ENCODE measurements around the gene TBC1D2.
A peak's percentile ranks its signal among the peaks of the same experiment; 100 is the strongest.
"Not testable (repeated sequence)": the region's sequence is repeated elsewhere in the genome, so short reads cannot be mapped to it uniquely, and the experiment has no call there.

Gene TBC1D2

DNA sequence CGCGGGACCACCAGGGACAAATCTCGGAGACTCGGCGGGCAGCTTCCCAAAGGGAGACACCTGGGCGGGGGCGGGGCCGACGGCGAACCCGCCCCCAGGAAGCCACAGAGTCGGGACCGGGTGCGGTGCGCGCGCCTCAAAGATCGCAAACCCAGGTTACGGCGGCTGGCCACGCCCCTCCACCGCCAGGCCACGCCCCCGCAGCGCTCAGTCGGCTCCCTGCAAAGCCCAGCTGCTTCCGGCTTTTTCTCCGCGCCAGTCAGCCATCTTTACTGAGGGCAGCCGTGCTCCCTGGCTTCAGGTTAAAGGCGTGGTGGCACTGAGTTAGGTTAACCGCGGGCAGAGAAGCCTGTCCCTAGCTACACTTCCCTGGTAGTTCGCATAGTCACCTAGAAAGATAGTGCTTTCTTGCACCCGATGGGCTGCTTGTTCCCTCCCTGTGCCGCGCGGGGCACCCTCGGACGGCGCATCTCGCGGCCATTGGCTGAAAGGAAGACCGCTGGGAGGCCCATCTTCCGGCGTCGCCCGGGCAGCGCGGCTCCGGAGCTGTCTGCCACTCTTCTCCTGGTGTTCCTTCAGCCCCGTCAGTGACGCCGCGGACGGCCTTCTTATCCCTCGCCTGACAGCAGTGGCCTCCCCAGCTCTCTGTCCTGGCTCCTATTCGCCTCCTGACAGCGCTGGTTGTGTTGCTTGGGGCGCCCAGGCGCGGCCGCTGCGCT lies at the start of gene TBC1D2:
Gene TBC1D2, minus strand, starts transcription at position 72 of the 719 bp plus-strand sequence. CDS start 108 bp downstream, outside the sequence.
- peak; percentile 89 to 90 for DNase-seq

DNA sequence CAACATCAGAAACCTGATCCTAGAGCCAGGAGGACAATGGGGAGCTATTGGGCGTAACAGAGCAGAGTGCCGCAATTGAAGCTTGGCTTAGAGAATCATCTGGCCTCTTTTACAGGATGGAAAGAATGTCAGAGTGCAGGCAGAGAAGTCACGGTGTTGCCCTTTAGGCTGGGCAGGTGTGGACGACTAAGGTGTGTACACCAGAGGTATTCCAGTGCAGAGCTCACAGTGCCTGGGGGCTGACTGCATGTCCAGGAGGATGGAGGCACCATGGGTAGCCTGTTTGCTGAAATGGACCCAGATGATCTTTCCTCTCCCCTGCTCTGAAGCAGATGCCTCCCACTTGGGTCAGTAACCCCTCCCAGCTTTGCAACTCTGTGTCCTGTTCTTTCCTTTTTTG lies 48.9 kb upstream of the TBC1D2 start:
- DNase-seq, result no peak

GRCh38 chr9:98303633-98304125 lies 48.2 kb upstream of the TBC1D2 start:
- DNase-seq, result no peak

DNA sequence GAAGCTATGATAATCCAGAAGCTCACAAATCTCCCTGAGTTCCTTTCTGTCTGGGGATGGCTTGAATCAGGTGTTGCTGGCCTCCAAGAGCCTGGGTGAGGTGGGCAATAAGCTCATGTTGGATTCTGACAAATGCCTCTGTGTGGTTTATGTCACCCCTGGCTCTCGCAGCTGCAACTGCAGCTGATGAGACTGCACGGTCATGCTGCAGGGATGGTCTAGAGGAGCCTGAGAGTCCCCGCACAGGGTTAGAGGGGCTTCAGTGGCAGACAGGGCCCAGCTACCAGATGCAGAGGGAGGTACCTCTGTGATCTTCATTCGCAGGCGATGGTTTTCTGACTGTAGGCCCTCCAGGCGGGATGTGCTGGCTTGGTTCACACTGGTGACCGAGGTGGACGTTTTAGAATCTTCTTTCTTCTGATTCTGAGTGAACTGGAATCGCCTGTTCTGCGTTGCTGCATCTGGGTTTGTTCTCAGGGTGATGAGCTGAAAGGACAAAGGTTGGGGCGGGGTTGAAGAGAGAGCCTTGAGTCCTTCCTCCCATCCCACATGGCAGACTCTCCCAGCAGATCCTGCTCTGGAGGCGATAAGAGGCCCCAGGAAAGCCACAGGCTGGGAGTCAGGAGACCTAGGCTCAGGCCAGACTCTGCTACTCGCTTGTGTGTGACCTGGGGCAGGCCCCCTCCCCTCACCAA lies 47.6 kb upstream of the TBC1D2 start:
- no peak for DNase-seq

DNA sequence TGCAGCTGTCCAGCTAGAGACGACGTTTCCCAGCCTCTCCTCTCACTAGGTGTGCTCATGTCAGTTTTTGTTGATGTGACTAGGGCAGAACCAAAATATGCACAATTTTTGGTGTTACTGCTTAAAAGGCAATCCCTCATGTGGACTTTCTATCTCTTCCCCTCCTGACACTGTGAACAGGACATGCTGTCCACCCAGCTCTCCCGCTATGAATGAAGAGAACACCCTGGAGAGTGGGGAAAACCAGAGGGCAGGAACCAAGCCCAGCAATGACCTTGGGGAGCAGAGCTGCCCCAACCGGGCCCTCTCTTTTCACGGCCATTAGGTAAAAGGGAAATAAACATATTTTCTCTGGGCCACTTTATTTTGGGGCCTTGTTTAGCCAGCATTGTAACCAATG lies 46.7 kb upstream of the TBC1D2 start:
- no peak for DNase-seq

DNA sequence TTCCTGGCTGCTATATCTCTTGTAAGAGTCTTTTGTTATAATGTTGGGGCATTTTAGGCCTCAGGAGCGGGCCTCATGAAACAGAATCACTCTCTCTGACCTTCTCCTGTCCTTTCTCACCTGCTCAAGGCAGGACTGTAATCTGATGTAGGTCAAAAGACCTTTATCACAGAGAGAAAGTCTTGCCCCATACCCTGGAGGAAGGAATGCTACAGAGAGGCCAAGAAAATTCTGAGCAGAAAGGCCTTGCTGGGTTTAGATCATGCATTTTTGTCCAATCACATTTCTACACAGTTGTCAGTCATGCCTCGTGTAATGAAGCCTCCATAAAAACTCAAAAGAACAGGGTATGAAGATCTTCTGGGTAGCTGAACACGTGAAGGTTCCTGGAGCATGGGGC lies 45.2 kb upstream of the TBC1D2 start:
- DNase-seq, result no peak

DNA sequence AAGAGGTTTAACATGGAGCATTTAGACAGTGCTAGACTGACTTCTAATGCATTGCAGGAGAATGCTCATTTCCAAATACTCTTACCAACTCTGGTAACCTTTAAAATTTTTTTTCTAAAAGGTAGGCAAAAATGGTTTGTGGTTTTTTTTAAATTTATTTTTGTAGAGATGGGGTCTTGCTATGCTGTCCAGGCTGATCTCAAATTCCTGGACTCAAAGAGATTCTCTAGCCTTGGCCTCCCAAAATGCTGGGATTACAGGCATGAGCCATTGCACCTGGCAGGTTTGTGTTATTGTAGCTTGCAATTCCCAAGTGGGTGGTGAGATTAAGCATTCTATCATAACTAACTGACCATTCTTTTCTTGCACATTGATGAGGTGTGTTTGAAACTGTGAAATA lies 43.0 kb upstream of the TBC1D2 start:
- no peak for DNase-seq

- DNase-seq, result no peak
These were observed 40.4 kb upstream of the TBC1D2 start for GRCh38 chr9:98295824-98296223.

DNA sequence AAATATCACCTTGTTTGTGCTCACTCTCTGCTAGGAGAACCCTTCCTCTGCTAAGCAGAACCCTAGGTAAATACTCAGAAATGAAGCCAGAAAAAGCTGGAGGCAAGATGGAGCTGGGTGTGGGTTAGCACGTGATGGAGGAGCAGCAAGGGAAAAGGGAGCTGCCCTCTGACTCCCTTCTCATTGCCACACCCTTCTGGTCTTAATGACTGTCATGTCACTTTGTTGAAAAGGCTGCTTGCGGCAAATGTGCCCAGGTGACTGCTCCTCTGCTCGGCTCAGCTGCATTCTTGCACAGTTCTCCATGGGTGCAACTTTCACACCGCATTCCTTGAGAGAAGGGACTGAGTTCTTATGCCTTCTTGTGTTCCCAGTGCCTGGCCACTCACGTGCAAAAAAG lies 36.4 kb upstream of the TBC1D2 start:
- DNase-seq, result no peak

GRCh38 chr9:98290411-98290810 lies 35.0 kb upstream of the TBC1D2 start:
- no peak for DNase-seq

GRCh38 chr9:98289614-98290201 lies 34.3 kb upstream of the TBC1D2 start:
- DNase-seq, result no peak

DNA sequence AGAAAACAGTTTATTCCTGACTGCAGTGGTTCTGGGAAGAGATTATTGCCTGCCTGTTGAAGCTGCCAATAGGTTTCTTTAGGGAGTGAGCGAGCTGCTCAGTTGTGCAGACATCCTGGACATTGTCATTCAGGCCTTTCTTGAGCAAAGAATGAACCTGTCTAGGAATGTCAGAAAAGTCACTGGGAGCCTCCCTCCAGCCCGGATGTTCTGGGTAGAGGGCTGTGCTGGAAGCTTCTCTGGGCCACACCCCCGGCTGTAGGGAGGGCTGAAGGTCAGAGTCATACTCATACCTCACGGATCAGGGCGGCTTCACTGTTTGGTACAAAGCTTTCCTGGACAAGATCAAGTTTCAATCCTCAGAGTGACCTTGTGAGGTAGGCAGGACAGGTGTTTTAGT lies 33.4 kb upstream of the TBC1D2 start:
- DNase-seq, result no peak

GRCh38 chr9:98287384-98287783 lies 31.9 kb upstream of the TBC1D2 start:
- DNase-seq, result no peak

DNA sequence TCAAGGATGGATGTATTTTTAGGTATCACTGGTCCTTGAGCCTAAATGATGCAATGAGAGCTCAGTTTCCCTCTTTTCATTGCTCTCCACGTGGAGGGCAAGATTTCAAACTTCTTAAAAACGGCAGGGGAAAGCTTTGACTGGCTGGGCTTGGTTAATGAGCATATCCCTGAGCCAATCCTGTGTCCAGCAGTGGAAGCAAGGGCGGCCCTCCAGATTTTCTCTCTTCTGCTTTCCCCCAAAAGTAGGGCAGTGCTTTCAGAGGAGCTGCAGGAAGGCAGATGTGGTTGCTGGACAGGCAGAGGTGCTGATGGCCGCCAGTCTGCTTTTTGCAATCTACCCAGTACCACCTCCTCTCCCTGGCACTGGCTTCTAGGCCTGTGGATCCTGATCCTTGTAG lies 30.0 kb upstream of the TBC1D2 start:
- DNase-seq, result no peak

- no peak for DNase-seq
These were observed 29.3 kb upstream of the TBC1D2 start for GRCh38 chr9:98284754-98285153.

DNA sequence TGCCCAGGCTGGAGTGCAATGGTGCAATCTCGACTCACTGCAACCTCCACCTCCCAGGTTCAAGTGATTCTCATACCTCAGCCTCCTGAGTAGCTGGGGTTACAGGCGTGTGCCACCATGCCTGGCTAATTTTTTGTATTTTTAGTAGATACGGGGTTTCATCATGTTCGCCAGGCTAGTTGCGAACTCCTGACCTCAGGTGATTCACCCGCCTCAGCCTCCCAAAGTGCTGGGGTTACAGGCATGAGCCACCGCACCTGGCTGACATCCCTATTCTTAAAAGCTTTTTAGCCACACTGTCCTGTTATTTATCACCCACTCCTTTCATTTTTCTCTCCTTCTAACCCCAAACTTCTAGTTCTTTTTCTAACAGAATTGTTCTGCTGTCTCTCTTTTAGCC lies 27.7 kb upstream of the TBC1D2 start:
- DNase-seq, result not testable (repeated sequence)

DNA sequence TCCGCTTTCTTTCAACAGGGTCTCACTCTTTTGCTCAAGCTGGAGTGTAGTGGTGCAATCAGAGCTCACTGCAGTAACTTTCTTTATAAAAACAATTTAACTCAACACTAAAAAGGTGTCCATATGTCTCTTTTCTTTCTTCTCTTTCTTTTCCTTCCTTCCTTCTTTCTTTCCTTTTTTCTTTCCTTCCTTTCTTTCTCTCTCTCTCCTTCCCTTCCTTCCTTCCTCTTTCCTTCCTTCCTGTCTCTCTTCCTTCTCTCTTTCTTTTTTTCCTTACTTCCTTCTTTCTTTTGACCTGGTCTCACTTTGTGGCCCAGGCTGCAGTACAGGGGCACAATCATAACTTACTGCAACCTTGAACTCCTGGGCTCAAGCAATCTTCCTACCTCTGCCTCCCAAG lies 25.8 kb upstream of the TBC1D2 start:
- DNase-seq, result no peak

GRCh38 chr9:98280574-98280973 lies 25.1 kb upstream of the TBC1D2 start:
- no peak for DNase-seq

- no peak for DNase-seq
These were observed 24.7 kb upstream of the TBC1D2 start for GRCh38 chr9:98280162-98280561.

DNA sequence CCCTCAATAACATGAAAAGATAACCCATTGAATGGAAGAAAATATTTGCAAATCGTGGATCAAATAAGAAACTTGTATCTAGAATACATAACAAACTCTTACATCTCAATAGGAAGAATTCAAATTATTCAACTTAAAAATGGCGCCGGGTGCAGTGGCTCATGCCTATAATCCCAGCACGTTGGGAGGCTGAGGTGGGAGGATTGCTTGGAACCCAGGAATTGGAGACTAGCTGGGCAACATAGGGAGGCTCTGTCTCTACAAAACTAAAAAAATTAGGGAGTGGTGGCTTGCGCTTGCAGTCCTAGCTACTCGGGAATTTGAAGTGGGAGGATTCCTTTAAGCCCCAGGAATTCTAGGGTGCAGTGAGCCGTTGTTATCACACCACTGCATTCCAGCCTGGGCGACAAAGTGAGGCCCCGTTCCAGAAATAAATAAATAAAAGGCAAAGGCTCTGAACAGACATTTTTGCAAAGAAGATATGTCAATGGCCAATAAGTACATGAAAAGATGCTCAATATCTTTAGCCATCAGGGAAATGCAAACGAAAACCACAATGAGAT lies 21.5 kb upstream of the TBC1D2 start:
- no peak for DNase-seq

- DNase-seq, result no peak
These were observed 19.7 kb upstream of the TBC1D2 start for GRCh38 chr9:98275159-98275558.

- no peak for DNase-seq
These were observed 16.6 kb upstream of the TBC1D2 start for GRCh38 chr9:98272083-98272482.

DNA sequence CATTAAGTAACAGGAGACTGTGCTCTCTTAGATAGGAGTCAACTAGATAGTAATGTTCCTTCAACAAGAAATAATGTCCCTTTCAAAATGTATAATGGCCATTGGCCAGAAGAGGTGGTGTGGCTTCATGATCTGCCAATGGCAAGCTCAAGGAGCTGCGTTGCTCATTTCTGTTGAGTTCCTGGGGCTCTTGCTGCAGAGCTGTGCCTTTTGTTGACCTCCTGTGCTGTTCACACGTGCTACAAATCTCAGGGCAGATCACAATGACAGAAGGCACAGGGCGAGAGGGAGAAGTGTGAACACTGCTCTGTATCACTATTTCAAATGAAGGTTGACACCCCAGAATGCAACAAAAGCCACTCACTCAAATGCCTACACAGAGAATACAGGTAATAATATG lies 16.0 kb upstream of the TBC1D2 start:
- no peak for DNase-seq

- DNase-seq, result not testable (repeated sequence)
These were observed 14.8 kb upstream of the TBC1D2 start for GRCh38 chr9:98270284-98270683.
